H1 (cell line): ENCODE results near the gene ARF3. TPM values are rescaled to one million over a fixed set of nuclear protein-coding genes. Genes with fewer than 3 reads are reported as not detected.

Experiments
- BACH1 ChIP-seq: IDR thresholded peaks from 2 replicates; pipeline ENCODE4 v1.6.1; 2012; ENCODE audit warnings: low read length, improper control_type of control experiment
- CREB1 ChIP-seq: IDR thresholded peaks from 2 replicates; pipeline ENCODE4 v1.6.1; 2012; ENCODE audit warnings: inconsistent platforms
- EP300 ChIP-seq, 2 experiments: IDR thresholded peaks; 1 replicate in 1 of 2; 2 replicates in 1 of 2; pipeline ENCODE4 v1.6.1; 2011 to 2012; ENCODE audit warnings: low read depth in 2 of 2, low read length in 2 of 2, mild to moderate bottlenecking in 2 of 2, borderline replicate concordance in 1 of 2, inconsistent platforms in 1 of 2, moderate library complexity in 1 of 2
- EZH2 ChIP-seq: fragments of 200-600 bp; sonication (generic); IDR thresholded peaks from 2 replicates; pipeline ENCODE4 v1.7.1; 2012; ENCODE audit warnings: low read depth, mild to moderate bottlenecking, moderate library complexity, low read length, inconsistent platforms; ENCODE audit not compliant: severe bottlenecking
- HDAC2 ChIP-seq, 2 experiments: fragments of 300-600 bp in 1 of 2; sonication (generic) in 1 of 2; IDR thresholded peaks; 2 replicates each; pipeline ENCODE4 v1.6.1; 2011 to 2012; ENCODE audit warnings: low read depth in 2 of 2, low read length in 2 of 2, mild to moderate bottlenecking in 2 of 2, moderate library complexity in 2 of 2, borderline replicate concordance in 1 of 2, inconsistent platforms in 1 of 2
- NANOG ChIP-seq: IDR thresholded peaks from 2 replicates; pipeline ENCODE4 v1.6.1; 2011; ENCODE audit warnings: low read length, low read depth, mild to moderate bottlenecking, inconsistent platforms; ENCODE audit not compliant: insufficient read depth, poor library complexity, severe bottlenecking
- PHF8 ChIP-seq: fragments of 200-600 bp; sonication (generic); conservative IDR thresholded peaks from 2 replicates; pipeline ENCODE4 v1.7.1; 2012; ENCODE audit warnings: low read depth, mild to moderate bottlenecking, inconsistent platforms, low read length, moderate library complexity
- POU5F1 ChIP-seq: IDR thresholded peaks from 2 replicates; pipeline ENCODE4 v1.6.1; 2011; ENCODE audit warnings: low read depth, mild to moderate bottlenecking, low read length, moderate library complexity
- RAD21 ChIP-seq, 2 experiments: IDR thresholded peaks in 1 of 2; conservative IDR thresholded peaks in 1 of 2; 2 replicates each; pipeline ENCODE4 v1.6.1; 2011; ENCODE audit warnings: low read depth in 2 of 2, low read length in 2 of 2, improper control_type of control experiment in 1 of 2, inconsistent platforms in 1 of 2, mild to moderate bottlenecking in 1 of 2, moderate library complexity in 1 of 2
- RBBP5 ChIP-seq: IDR thresholded peaks from 2 replicates; pipeline ENCODE4 v1.7.1; 2012; ENCODE audit warnings: low read depth, mild to moderate bottlenecking, inconsistent platforms, low read length, moderate library complexity, borderline replicate concordance
- SAP30 ChIP-seq: fragments of 300-600 bp; sonication (generic); IDR thresholded peaks from 2 replicates; pipeline ENCODE4 v1.7.1; 2012; ENCODE audit warnings: low read length, moderate library complexity, mild to moderate bottlenecking, inconsistent platforms; ENCODE audit not compliant: insufficient read depth, insufficient replicate concordance
- SIRT6 ChIP-seq: IDR thresholded peaks from one replicate; pipeline ENCODE4 v1.7.1; 2012; ENCODE audit warnings: low read length, inconsistent platforms
- polyA plus RNA-seq, 7 experiments: library from polyadenylated mRNA; depleted of rRNA in 3 of 7; stranded (reverse) in 5 of 7; unstranded in 2 of 7; fragments of >200 nt in 5 of 7; fragments of 200-250 nt in 2 of 7; gene quantifications; 1 replicate in 5 of 7; 2 replicates in 1 of 7; 4 replicates in 1 of 7; pipeline versions ENCODE4 v1.2.1 to v1.2.3, GENCODE V29; 2011 to 2013; ENCODE audit warnings: missing spikeins in 2 of 7, mixed read lengths in 2 of 7
- total RNA-seq: library from RNA; stranded (reverse); fragmentation: NEBNext Ultra II Directional; extraction: Animal tissue kit (Norgen Biotek cat#: 25700); gene quantifications from 2 replicates; pipeline ENCODE4 v1.2.1, GENCODE V29; 2021
- TF ChIP-seq, protein P1 (sequence below), 3 experiments: IDR thresholded peaks; 1 replicate in 2 of 3; 2 replicates in 1 of 3; pipeline versions ENCODE4 v1.5.1 to v1.6.1; 2011; ENCODE audit warnings: low read length in 3 of 3, mild to moderate bottlenecking in 3 of 3, inconsistent platforms in 2 of 3, low read depth in 1 of 3, moderate library complexity in 1 of 3; ENCODE audit not compliant: insufficient read depth in 1 of 3; ENCODE audit errors: control extremely low read depth in 1 of 3

The ARF3 gene
- total and polyA plus RNA-seq, 2 of the 8 experiments (the other 6 are each of a cell fraction or from before 2014, with no cell fraction given) = 231 to 250 TPM

DNA sequence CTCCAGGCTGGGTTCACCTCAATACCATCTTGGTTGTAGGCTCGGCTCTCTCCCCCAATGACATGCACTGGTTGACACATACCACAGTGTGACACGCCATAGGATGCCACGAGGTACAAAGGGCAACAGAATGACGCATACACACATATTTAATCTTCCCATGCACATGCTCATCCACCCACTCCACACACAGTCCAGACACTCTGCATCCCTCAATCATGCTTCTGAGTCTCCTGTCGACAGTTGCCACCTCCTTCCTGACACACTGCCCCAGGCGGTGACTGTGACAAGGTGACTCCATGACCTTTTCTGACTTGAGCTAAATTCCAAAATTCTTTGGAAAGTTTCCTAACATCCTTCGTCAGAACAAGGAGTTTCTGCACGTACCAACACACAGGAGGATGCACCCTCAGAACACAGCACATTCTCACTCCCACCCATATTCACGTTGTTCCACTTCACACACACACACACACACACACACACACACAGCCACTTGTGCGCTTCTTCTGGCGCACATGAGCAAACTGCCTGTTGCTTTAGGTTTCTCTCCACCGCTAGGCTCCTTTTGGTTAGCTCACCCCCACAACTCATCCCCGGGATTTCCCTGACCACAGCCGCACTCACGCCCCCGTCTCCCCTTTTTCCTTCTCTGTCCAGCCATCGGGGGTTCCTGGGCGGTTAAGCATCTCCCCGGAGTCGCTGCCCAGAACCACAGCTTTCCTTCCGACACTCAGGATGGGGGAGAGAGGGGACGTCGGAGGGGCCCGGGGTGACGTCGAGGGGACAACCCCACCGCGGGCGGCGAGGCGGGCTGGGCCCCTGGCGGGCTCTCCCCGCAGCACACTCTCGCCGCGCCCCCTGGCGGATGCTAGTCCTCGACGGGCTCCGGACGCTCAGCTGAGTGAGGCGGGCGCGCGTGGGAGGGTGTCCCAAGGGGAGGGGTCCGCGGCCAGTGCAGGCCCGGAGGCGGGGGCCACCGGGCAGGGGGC lies 20.3 kb upstream of the ARF3 start (continued):
- TF ChIP-seq SIRT6 (no peak), HDAC2 (IDR thresholded peaks at IDR 0.05; ENCODE audit: borderline replicate concordance in 1 of 2, low read depth in 2 of 2, low read length in 2 of 2) (peak; percentile 56 to 91; a peak in 2 of 4 replicates), EZH2 (no peak), RAD21 (IDR thresholded peaks at IDR 0.05 in 1 of 2, conservative IDR thresholded peaks at IDR 0.05 in 1 of 2; ENCODE audit: low read depth in 2 of 2, low read length in 2 of 2) (peak; percentile 18 to 36; a peak in 3 of 4 replicates), POU5F1 (no peak), EP300 (IDR thresholded peaks at IDR 0.05; ENCODE audit: borderline replicate concordance in 1 of 2, low read depth in 2 of 2, low read length in 2 of 2) (no peak), NANOG (no peak), CREB1 (peak; percentile 13; the same call in 1 of the 2 replicates), PHF8 (no peak), SAP30 (no peak), BACH1 (peak; percentile 82), RBBP5 (no peak)
- TF ChIP-seq, protein P1, sequence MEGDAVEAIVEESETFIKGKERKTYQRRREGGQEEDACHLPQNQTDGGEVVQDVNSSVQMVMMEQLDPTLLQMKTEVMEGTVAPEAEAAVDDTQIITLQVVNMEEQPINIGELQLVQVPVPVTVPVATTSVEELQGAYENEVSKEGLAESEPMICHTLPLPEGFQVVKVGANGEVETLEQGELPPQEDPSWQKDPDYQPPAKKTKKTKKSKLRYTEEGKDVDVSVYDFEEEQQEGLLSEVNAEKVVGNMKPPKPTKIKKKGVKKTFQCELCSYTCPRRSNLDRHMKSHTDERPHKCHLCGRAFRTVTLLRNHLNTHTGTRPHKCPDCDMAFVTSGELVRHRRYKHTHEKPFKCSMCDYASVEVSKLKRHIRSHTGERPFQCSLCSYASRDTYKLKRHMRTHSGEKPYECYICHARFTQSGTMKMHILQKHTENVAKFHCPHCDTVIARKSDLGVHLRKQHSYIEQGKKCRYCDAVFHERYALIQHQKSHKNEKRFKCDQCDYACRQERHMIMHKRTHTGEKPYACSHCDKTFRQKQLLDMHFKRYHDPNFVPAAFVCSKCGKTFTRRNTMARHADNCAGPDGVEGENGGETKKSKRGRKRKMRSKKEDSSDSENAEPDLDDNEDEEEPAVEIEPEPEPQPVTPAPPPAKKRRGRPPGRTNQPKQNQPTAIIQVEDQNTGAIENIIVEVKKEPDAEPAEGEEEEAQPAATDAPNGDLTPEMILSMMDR (IDR thresholded peaks at IDR 0.05; ENCODE audit: control extremely low read depth in 1 of 3, insufficient read depth in 1 of 3, low read depth in 1 of 3, low read length in 3 of 3) = peak in 2 of 3 experiments; percentile 63 to 99; a peak in 3 of 4 replicates
